AG04449 (cell line): ENCODE measurements around the gene SNAP47.

Source experiments
- CTCF ChIA-PET: fragments of 350-600 bp; formaldehyde crosslinking; extraction: SDS; loops from one replicate; lab custom pipeline; 2021; ENCODE audit warnings: antibody characterized with exemption; lab: Yijun Ruan, JAX
- POLR2A ChIA-PET: fragments of 400-600, 350-600 bp; formaldehyde crosslinking; extraction: SDS; loops from one replicate; lab custom pipeline; 2020; ENCODE audit warnings: antibody characterized with exemption, inconsistent platforms; lab: Yijun Ruan, JAX
- DNase-seq: peaks from one replicate; pipeline ENCODE4 v3.0.0-alpha.2; 2010; ENCODE audit warnings: low read depth, low spot score
- H3K4me3 ChIP-seq: 2 replicates; pipeline ENCODE4 v1.5.1; 2011; ENCODE audit warnings: low read depth, mild to moderate bottlenecking, control low read depth, low read length
- CTCF ChIP-seq: IDR thresholded peaks from one replicate; pipeline ENCODE4 v1.5.1; 2011; ENCODE audit warnings: mild to moderate bottlenecking, moderate library complexity, low read length, control low read depth, inconsistent platforms; ENCODE audit not compliant: insufficient read depth; ENCODE audit errors: missing control alignments

Gene SNAP47

GRCh38 chr1:227780101-227781044, 45.1 kb downstream of the SNAP47 start:
- POLR2A ChIA-PET, result no interaction called here
- DNase-seq, result no peak
- no peak overlapping the region for H3K4me3 ChIP-seq
- CTCF ChIA-PET, result interaction anchor here (0.8 to 4.3 kb wide), 3 partner anchors 9 to 18 kb away, joined by 3 to 27 read pairs (median 11); no protein-coding TSS in a partner anchor
- TF ChIP-seq CTCF, result no peak

- CTCF ChIA-PET, result interaction anchor here (4.3 kb wide), 1 partner anchor 19 kb away, joined by 27 read pairs; no protein-coding TSS in a partner anchor
- DNase-seq, result no peak
- no peak for TF ChIP-seq CTCF
- POLR2A ChIA-PET, result no interaction called here
- no peak overlapping the region for H3K4me3 ChIP-seq
Measured at GRCh38 chr1:227781314-227781930, 46.2 kb downstream of the SNAP47 start.

- POLR2A ChIA-PET, result no interaction called here
- no peak overlapping the region for H3K4me3 ChIP-seq
- CTCF ChIA-PET, result no interaction called here
- no peak for DNase-seq
- no peak for TF ChIP-seq CTCF
Measured at GRCh38 chr1:227782226-227782625, 47.0 kb downstream of the SNAP47 start.

GRCh38 chr1:227785094-227785804, 50.0 kb downstream of the SNAP47 start:
- no peak overlapping the region for H3K4me3 ChIP-seq
- ChIA-PET CTCF (no interaction called here), POLR2A (no interaction called here)
- no peak for TF ChIP-seq CTCF
- DNase-seq, result no peak

GRCh38 chr1:227785805-227786671, 50.8 kb downstream of the SNAP47 start:
- no peak for TF ChIP-seq CTCF
- no peak overlapping the region for H3K4me3 ChIP-seq
- no peak for DNase-seq
- POLR2A ChIA-PET, result no interaction called here
- CTCF ChIA-PET, result interaction anchor here (2.4 kb wide), 1 partner anchor 22 kb away, joined by 15 read pairs; no protein-coding TSS in a partner anchor
